Measurements from ENCODE around the gene FAAP20.

FAAP20 gene

GRCh38 chr1:2235300-2235998 is 40.9 kb upstream of the FAAP20 start:
- Mint-ChIP-seq H3K4me3 (peak overlapping the region; percentile 5 to 42 (median 8)), H3K4me1 (peaks cover 81% of the 10 kb centered on the region), H3K27me3 (ENCODE audit: low read depth) (no peaks in the 10 kb centered on the region), H3K36me3 (ENCODE audit: low read depth) (peaks cover 1% of the 10 kb centered on the region), H3K27ac (peak overlapping the region; percentile 8 to 62 (median 41)), H3K9me3 (no peaks in the 10 kb centered on the region)
- no peak for TF ChIP-seq CTCF (IDR thresholded peaks at IDR 0.05; ENCODE audit: unreplicated experiment in 3 of 3)

GRCh38 chr1:2234762-2235113 is 40.2 kb upstream of the FAAP20 start:
- Mint-ChIP-seq H3K4me1 (peaks cover 75% of the 10 kb centered on the region), H3K27me3 (ENCODE audit: low read depth) (no peaks in the 10 kb centered on the region), H3K36me3 (ENCODE audit: low read depth) (no peaks in the 10 kb centered on the region), H3K9me3 (no peaks in the 10 kb centered on the region), H3K27ac (peak overlapping the region; percentile 85 to 89 (median 89)), H3K4me3 (peak overlapping the region; percentile 62 to 81 (median 74))
- TF ChIP-seq CTCF (IDR thresholded peaks at IDR 0.05; ENCODE audit: unreplicated experiment in 3 of 3): no peak

- no peaks in the 10 kb centered on the region for H3K36me3 Mint-ChIP-seq (ENCODE audit: low read depth)
- no peak for TF ChIP-seq CTCF (IDR thresholded peaks at IDR 0.05; ENCODE audit: unreplicated experiment in 3 of 3)
- H3K4me3 Mint-ChIP-seq: peak overlapping the region; percentile 62 to 81 (median 74)
- H3K9me3 Mint-ChIP-seq: no peaks in the 10 kb centered on the region
- H3K27ac Mint-ChIP-seq: peak overlapping the region; percentile 85 to 89 (median 89)
- no peaks in the 10 kb centered on the region for H3K27me3 Mint-ChIP-seq (ENCODE audit: low read depth)
- H3K4me1 Mint-ChIP-seq: peaks cover 69% of the 10 kb centered on the region
Observed at GRCh38 chr1:2233997-2234761, 39.6 kb upstream of the FAAP20 start.

GRCh38 chr1:2233468-2233867 is 38.9 kb upstream of the FAAP20 start:
- Mint-ChIP-seq H3K4me3 (peak overlapping the region; percentile 62 to 69 (median 66)), H3K4me1 (peaks cover 65% of the 10 kb centered on the region), H3K9me3 (no peaks in the 10 kb centered on the region), H3K27ac (peak overlapping the region; percentile 72 to 89 (median 74)), H3K36me3 (ENCODE audit: low read depth) (no peaks in the 10 kb centered on the region), H3K27me3 (ENCODE audit: low read depth) (no peaks in the 10 kb centered on the region)
- TF ChIP-seq CTCF (IDR thresholded peaks at IDR 0.05; ENCODE audit: unreplicated experiment in 3 of 3): no peak

- Mint-ChIP-seq H3K4me1 (peaks cover 65% of the 10 kb centered on the region), H3K4me3 (peak overlapping the region; percentile 95 to 98 (median 97)), H3K27ac (peak overlapping the region; percentile 74 to 89 (median 89)), H3K9me3 (no peaks in the 10 kb centered on the region), H3K36me3 (ENCODE audit: low read depth) (no peaks in the 10 kb centered on the region), H3K27me3 (ENCODE audit: low read depth) (no peaks in the 10 kb centered on the region)
- no peak for TF ChIP-seq CTCF (IDR thresholded peaks at IDR 0.05; ENCODE audit: unreplicated experiment in 3 of 3)
Observed at GRCh38 chr1:2232916-2233438, 38.4 kb upstream of the FAAP20 start.

Data from nephron (organoid).